PC-3 (cell line): ENCODE measurements around the gene IL11RA. TPM values are rescaled to one million over a fixed set of nuclear protein-coding genes. Genes with fewer than 3 reads are reported as not detected.

ENCODE experiments used
- ATAC-seq: fragments of 200-7000 bp; cut with Tn5 transposase; 2 replicates; pipeline ENCODE4 v1.9.1; 2020; ENCODE audit warnings: mild to moderate bottlenecking, moderate library complexity
- BruUV-seq: library from RNA; stranded (reverse); fragments of 400-500 nt; replicated peaks from 2 replicates; lab custom pipeline; 2021; lab: Mats Ljungman, UMichigan
- CTCF ChIA-PET: fragments of 300-600 bp; sonication (Branson Sonifier 250); formaldehyde crosslinking; loops from one replicate; lab custom pipeline; 2022; ENCODE audit warnings: antibody characterized with exemption; lab: Charles Lee
- POLR2A ChIA-PET: fragments of 300-600 bp; sonication (Branson Sonifier 250); formaldehyde crosslinking; loops from one replicate; lab custom pipeline; 2022; ENCODE audit warnings: antibody characterized with exemption; ENCODE audit not compliant: unreplicated experiment; lab: Charles Lee
- DNase-seq: peaks from one replicate; pipeline ENCODE4 v3.0.0-alpha.2; 2015
- H2AFZ ChIP-seq: fragments of 300-600 bp; sonication (generic); 2 replicates; pipeline ENCODE4 v1.6.0; 2016; ENCODE audit warnings: antibody characterized with exemption, low read length
- H3F3A ChIP-seq: fragments of 300-600 bp; sonication (generic); one replicate; pipeline ENCODE4 v1.6.0; 2017; ENCODE audit warnings: antibody characterized with exemption, low read length, control low read depth, mild to moderate bottlenecking; ENCODE audit not compliant: unreplicated experiment
- H3K27ac ChIP-seq: fragments of 300-600 bp; sonication (generic); 2 replicates; pipeline ENCODE4 v1.5.1; 2016; ENCODE audit warnings: mild to moderate bottlenecking, low read length
- H3K27me3 ChIP-seq: fragments of 300-600 bp; sonication (generic); 2 replicates; pipeline ENCODE4 v1.6.1; 2016; ENCODE audit warnings: low read length, mixed read lengths
- H3K36me3 ChIP-seq: fragments of 300-600 bp; sonication (generic); 2 replicates; pipeline ENCODE4 v1.6.1; 2016; ENCODE audit warnings: low read depth, mixed run types, low read length, mixed read lengths
- H3K4me1 ChIP-seq: fragments of 300-600 bp; sonication (generic); 2 replicates; pipeline ENCODE4 v1.5.1; 2016; ENCODE audit warnings: low read length; ENCODE audit not compliant: insufficient read depth
- H3K4me2 ChIP-seq: fragments of 300-600 bp; sonication (generic); 2 replicates; pipeline ENCODE4 v1.6.0; 2016; ENCODE audit warnings: low read length
- H3K4me3 ChIP-seq: fragments of 300-600 bp; sonication (generic); 2 replicates; pipeline ENCODE4 v1.5.1; 2016; ENCODE audit warnings: mild to moderate bottlenecking, low read length, mixed read lengths
- H3K79me2 ChIP-seq: fragments of 300-600 bp; sonication (generic); 2 replicates; pipeline ENCODE4 v1.6.1; 2017; ENCODE audit warnings: low read length, mixed read lengths
- H3K9ac ChIP-seq: fragments of 300-600 bp; sonication (generic); 2 replicates; pipeline ENCODE4 v1.6.0; 2016; ENCODE audit warnings: mild to moderate bottlenecking, low read length
- H3K9me2 ChIP-seq: fragments of 300-600 bp; sonication (generic); replicated peaks from 2 replicates; pipeline ENCODE4 v1.6.1; 2016; ENCODE audit warnings: mixed run types, low read length, mixed read lengths
- H3K9me3 ChIP-seq: fragments of 300-600 bp; sonication (generic); 2 replicates; pipeline ENCODE4 v1.6.1; 2016; ENCODE audit warnings: low read length, mixed read lengths
- H4K20me1 ChIP-seq: fragments of 300-600 bp; sonication (generic); 2 replicates; pipeline ENCODE4 v1.6.1; 2016; ENCODE audit warnings: low read length, mixed read lengths
- EZH2 ChIP-seq: fragments of 300-600 bp; sonication (generic); IDR thresholded peaks from one replicate; pipeline ENCODE4 v1.6.1; 2017; ENCODE audit warnings: antibody characterized with exemption, mild to moderate bottlenecking, low read length; ENCODE audit not compliant: unreplicated experiment
- EZH2phosphoT487 ChIP-seq: fragments of 300-600 bp; sonication (generic); IDR thresholded peaks from 2 replicates; pipeline ENCODE4 v1.6.1; 2018; ENCODE audit warnings: mild to moderate bottlenecking, antibody characterized with exemption, low read length, borderline replicate concordance
- intact Hi-C: fragments of 100-400 bp; cut with micrococcal nuclease; formaldehyde crosslinking; loops from 2 replicates; pipeline ENCODE4 v1.9.0; 2023
- total RNA-seq: library from RNA; depleted of rRNA; stranded (reverse); fragments of >200 nt; gene quantifications from 2 replicates; pipeline ENCODE4 v1.2.3, GENCODE V29; 2014
- TF ChIP-seq, protein P1 (sequence below): fragments of 300-600 bp; sonication (generic); conservative IDR thresholded peaks from 2 replicates; pipeline ENCODE4 v1.5.1; 2017; ENCODE audit warnings: antibody characterized with exemption, low read depth, mild to moderate bottlenecking, low read length

IL11RA gene
- total RNA-seq, 1 experiment from 2014 or later: 8.3 TPM

DNA sequence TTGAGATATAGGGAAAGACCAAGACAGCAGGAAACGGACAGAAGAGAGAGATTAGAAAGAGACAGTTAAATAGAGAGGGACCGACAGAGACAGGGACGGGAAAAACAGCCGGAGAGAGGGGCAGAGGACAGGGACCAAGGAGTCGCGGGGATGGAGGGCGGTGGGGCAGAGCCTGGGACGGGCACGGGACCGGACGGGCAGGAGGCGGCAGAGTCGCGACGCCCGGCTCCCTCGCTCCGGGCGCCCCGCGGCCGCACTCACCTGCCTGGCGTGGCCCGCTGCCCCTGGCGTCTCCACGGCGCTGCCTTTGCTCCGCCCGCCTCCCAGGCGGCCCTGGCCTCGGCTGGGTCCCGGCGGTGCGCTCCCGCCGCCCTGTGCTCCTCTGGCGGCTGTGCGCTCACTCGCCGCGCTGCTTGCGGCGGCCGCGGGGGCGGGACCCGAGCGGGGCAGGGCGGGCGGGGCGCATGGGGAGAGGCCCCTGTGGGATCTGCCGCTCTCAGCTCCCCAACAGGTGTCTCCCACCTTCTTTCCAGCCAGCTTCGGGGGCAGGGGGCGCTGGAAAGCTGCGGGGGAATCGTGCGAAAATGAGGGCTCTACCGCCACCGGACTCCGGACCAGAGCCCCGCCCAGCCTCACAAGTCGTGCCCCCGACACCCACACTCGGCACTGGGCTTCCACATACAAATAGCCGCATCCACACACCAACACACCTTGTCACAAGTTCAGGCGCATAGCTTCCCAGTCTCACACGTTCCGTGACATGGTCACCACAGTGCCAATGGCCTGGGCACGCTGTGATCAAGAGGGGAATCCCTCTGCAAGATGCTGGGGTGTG lies 23.1 kb upstream of the IL11RA start, which contains the start of gene ARID3C:
ARID3C (minus strand) TSS at position 411 of the 835 bp plus-strand sequence. CDS start 1,052 bp downstream, outside the sequence.
- Histone ChIP-seq H3K79me2 (no peaks in the 10 kb centered on the region), H3K9me2 (no peaks in the 10 kb centered on the region), H3K9me3 (no peaks in the 10 kb centered on the region), H3K4me2 (peak within 1 kb of the TSS; percentile 81), H3K36me3 (no peaks in the 10 kb centered on the region), H3K4me3 (peak within 1 kb of the TSS; percentile 56), H3F3A (no peaks in the 10 kb centered on the region), H2AFZ (peak within 1 kb of the TSS; percentile 61), H3K9ac (no peak within 1 kb of the TSS), H3K27ac (no peak within 1 kb of the TSS), H3K27me3 (peaks cover 14% of the 10 kb centered on the region), H3K4me1 (no peaks in the 10 kb centered on the region; the same call in 1 of the 2 replicates), H4K20me1 (no peaks in the 10 kb centered on the region)
- ChIA-PET CTCF (interaction anchor here (1.2 kb wide), 1 partner anchor 16 kb away, joined by 4 read pairs; no protein-coding TSS in a partner anchor), POLR2A (interaction anchor here (0.7 kb wide), 1 partner anchor 9 kb away, joined by 5 read pairs; no protein-coding TSS in a partner anchor)
- ATAC-seq (peak; percentile 79), DNase-seq (peak; percentile 28)
- no peak for TF ChIP-seq EZH2phosphoT487
- no peak for TF ChIP-seq EZH2
- TF ChIP-seq, protein P1, sequence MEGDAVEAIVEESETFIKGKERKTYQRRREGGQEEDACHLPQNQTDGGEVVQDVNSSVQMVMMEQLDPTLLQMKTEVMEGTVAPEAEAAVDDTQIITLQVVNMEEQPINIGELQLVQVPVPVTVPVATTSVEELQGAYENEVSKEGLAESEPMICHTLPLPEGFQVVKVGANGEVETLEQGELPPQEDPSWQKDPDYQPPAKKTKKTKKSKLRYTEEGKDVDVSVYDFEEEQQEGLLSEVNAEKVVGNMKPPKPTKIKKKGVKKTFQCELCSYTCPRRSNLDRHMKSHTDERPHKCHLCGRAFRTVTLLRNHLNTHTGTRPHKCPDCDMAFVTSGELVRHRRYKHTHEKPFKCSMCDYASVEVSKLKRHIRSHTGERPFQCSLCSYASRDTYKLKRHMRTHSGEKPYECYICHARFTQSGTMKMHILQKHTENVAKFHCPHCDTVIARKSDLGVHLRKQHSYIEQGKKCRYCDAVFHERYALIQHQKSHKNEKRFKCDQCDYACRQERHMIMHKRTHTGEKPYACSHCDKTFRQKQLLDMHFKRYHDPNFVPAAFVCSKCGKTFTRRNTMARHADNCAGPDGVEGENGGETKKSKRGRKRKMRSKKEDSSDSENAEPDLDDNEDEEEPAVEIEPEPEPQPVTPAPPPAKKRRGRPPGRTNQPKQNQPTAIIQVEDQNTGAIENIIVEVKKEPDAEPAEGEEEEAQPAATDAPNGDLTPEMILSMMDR: no peak
- no TSS peak for BruUV-seq
- intact Hi-C loops: no loop called here

DNA sequence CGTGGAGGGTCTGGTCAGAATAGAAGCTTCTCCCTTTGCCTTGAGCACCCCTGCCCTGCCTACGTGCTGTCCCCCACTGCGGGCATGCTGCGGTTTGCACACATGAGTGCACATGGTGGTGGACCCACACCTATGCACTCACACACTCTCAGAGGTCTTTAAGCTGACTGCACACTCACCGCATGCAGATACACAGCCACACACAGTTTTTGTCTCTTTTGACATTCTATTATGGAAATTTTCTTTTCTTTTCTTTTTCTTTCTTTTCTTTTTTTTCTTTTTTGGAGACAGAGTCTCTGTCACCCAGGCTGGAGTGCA lies 22.5 kb upstream of the IL11RA start:
- TF ChIP-seq, protein P1: no peak
- TF ChIP-seq EZH2 (no peak), EZH2phosphoT487 (no peak)

More for the DNA sequence above, 22.5 kb upstream of the IL11RA start:
- ATAC-seq (no peak), DNase-seq (no peak)
- peak overlapping the region; percentile 56; the same call in 1 of the 2 replicates for H3K4me3 ChIP-seq
- no peak overlapping the region for H2AFZ ChIP-seq
- H3K9me2 ChIP-seq: no peaks in the 10 kb centered on the region
- CTCF ChIA-PET: interaction anchor here (1.2 kb wide), 1 partner anchor 17 kb away, joined by 4 read pairs; no protein-coding TSS in a partner anchor
- no peaks in the 10 kb centered on the region for H3K36me3 ChIP-seq
- no peaks in the 10 kb centered on the region for H3K9me3 ChIP-seq
- intact Hi-C loops: no loop called here
- no peaks in the 10 kb centered on the region; the same call in 1 of the 2 replicates for H3K4me1 ChIP-seq
- no peaks in the 10 kb centered on the region for H3K79me2 ChIP-seq
- H3F3A ChIP-seq: no peaks in the 10 kb centered on the region
- H4K20me1 ChIP-seq: no peaks in the 10 kb centered on the region
- peaks cover 14% of the 10 kb centered on the region for H3K27me3 ChIP-seq
- H3K4me2 ChIP-seq: peak overlapping the region; percentile 81
- H3K27ac ChIP-seq: no peak overlapping the region
- no TSS peak for BruUV-seq
- no peak overlapping the region for H3K9ac ChIP-seq
- POLR2A ChIA-PET: no interaction called here
